ENCODE measurements around the gene PAQR9.

The PAQR9 gene

GRCh38 chr3:142913432-142913831 lies 50.0 kb downstream of the PAQR9 start:
- no peak for DNase-seq

DNA sequence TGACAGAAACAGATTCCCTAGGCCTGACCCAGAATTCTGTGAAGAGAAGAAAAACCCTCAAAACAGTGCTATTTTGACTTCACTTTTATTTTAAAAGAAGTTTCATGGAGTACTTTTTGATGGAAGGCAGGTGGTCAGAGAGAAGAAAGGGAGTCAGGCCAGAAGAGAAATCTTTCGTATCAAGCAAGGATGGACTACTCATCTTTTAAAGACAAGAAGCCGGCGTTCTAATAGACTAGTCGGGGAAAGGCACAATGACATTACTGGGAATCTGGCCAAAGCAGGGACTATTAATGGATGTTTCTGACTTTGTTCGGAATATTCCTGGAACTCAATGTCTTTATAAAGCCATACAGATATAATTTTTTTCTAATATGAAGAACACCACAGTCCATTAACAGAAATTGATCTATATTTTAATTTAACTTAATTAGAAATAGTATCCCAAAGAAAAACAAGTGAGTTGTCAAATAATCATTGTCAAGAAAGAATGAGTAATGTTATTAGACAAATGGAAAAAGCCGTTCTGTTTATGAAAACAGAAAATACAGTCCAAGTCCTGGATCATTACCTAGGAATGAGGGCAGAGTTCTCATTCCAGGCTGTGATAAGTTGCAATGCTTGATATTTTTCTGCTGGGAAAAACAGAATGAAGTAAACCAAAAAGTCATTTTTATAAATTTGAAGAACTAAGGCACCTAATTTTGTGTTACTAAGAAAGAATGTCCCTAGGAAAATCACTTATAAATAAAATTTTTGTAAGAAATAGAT lies 50.9 kb downstream of the PAQR9 start:
- no peak for DNase-seq
